Vagina (tissue), 2 donors: ENCODE results near the gene SLC39A10. TPM values are rescaled to one million over a fixed set of nuclear protein-coding genes. Genes with fewer than 3 reads are reported as not detected.

ENCODE experiments used
- DNase-seq, 2 donors: peaks; one replicate each; pipeline ENCODE4 v3.0.0-alpha.2; 2017; ENCODE audit errors: extremely low spot score in 2 of 2
- H3K27ac ChIP-seq: fragments of 200-600 bp; sonication (generic); one replicate; pipeline ENCODE4 v1.5.1; 2019
- H3K27me3 ChIP-seq: fragments of 200-600 bp; sonication (generic); one replicate; pipeline ENCODE4 v1.5.1; 2019
- H3K36me3 ChIP-seq, 2 donors: fragments of 200-600 bp; sonication (generic); one replicate each; pipeline ENCODE4 v1.5.1; 2017 to 2019
- H3K4me1 ChIP-seq: fragments of 200-600 bp; sonication (generic); one replicate; pipeline ENCODE4 v1.5.1; 2019
- H3K4me3 ChIP-seq, 2 donors: fragments of 200-600 bp; sonication (generic); 1 replicate in 1 of 2; 2 replicates in 1 of 2; pipeline ENCODE4 v1.5.1; 2016 to 2019
- H3K9me3 ChIP-seq: fragments of 200-600 bp; sonication (generic); one replicate; pipeline ENCODE4 v1.5.1; 2019
- POLR2A ChIP-seq, 2 donors: fragments of 450-650 bp; IDR thresholded peaks; one replicate each; pipeline ENCODE4 v1.6.1; 2017; ENCODE audit warnings: antibody characterized with exemption in 2 of 2, mild to moderate bottlenecking in 2 of 2, moderate library complexity in 2 of 2
- POLR2AphosphoS5 ChIP-seq, 2 donors: sonication (generic); formaldehyde crosslinking; IDR thresholded peaks; one replicate each; pipeline ENCODE4 v1.9.0; 2017; ENCODE audit warnings: antibody characterized with exemption in 2 of 2, mild to moderate bottlenecking in 2 of 2, low read depth in 1 of 2; ENCODE audit not compliant: insufficient read depth in 1 of 2
- intact Hi-C: fragments of 100-400 bp; cut with DNase I; formaldehyde crosslinking; loops from one replicate; pipeline ENCODE4 v1.15.1; 2023
- total RNA-seq: library from RNA; depleted of rRNA; stranded (reverse); fragments of >200 nt; gene quantifications from one replicate; pipeline ENCODE4 v1.2.3, GENCODE V29; 2016
- TF ChIP-seq, protein P1 (sequence below), 3 experiments: fragments of 450-650 bp in 2 of 3; fragments of 200-600 bp in 1 of 3; sonication (generic) in 1 of 3; IDR thresholded peaks; one replicate each; pipeline ENCODE4 v1.5.1; 2017 to 2019; ENCODE audit warnings: antibody characterized with exemption in 3 of 3, mild to moderate bottlenecking in 2 of 3, moderate library complexity in 2 of 3

The SLC39A10 gene
- total RNA-seq, 1 donor from 2014 or later, result 10.6 TPM

DNA sequence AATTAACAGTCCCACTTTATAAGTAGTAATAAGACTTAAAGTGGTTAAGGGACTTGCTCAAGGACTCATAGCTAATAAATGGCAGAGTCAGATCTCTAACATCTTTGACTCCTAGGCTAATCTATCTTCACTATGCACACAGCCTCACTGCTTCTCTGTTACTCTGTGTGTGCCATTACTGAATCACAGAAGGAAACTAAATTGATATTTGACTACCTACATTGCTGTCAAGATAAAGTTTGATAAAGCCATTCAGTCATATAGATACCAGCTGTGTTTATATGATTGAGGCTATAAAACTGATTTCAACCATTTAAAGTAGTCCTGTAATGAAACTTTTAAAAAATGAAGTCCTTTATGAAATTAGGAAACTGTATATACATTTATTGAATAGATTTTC is 10.9 kb downstream of the SLC39A10 start:
- no peaks in the 10 kb centered on the region for H3K36me3 ChIP-seq
- H3K9me3 ChIP-seq, result no peaks in the 10 kb centered on the region
- H3K4me3 ChIP-seq, result no peak overlapping the region
- intact Hi-C loops, result no loop called here
- H3K4me1 ChIP-seq, result peaks cover 7% of the 10 kb centered on the region
- DNase-seq, result no peak
- no peak overlapping the region for H3K27ac ChIP-seq
- no peaks in the 10 kb centered on the region for H3K27me3 ChIP-seq
- TF ChIP-seq POLR2A (IDR thresholded peaks at IDR 0.05) (no peak), POLR2AphosphoS5 (IDR thresholded peaks at IDR 0.05; ENCODE audit: insufficient read depth in 1 of 2, low read depth in 1 of 2) (no peak)
- TF ChIP-seq, protein P1, sequence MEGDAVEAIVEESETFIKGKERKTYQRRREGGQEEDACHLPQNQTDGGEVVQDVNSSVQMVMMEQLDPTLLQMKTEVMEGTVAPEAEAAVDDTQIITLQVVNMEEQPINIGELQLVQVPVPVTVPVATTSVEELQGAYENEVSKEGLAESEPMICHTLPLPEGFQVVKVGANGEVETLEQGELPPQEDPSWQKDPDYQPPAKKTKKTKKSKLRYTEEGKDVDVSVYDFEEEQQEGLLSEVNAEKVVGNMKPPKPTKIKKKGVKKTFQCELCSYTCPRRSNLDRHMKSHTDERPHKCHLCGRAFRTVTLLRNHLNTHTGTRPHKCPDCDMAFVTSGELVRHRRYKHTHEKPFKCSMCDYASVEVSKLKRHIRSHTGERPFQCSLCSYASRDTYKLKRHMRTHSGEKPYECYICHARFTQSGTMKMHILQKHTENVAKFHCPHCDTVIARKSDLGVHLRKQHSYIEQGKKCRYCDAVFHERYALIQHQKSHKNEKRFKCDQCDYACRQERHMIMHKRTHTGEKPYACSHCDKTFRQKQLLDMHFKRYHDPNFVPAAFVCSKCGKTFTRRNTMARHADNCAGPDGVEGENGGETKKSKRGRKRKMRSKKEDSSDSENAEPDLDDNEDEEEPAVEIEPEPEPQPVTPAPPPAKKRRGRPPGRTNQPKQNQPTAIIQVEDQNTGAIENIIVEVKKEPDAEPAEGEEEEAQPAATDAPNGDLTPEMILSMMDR (IDR thresholded peaks at IDR 0.05), result no peak

DNA sequence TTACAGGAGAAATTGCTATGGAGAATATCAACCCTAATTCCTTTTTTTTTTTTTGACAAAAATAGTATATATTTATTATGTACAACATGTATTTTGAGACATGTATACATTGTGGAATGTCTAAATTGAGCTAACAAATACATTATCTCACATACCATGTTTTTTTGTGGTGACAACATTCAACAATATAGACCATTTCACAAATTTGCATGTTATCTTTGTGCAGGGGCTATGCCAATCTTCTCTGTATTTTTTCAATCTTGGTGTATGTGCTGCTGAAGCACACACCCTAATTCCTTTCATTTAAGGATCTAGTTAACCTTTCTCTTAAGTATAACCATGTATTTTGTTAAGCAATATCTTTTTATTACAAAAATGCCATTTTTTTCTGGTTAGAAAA is 13.2 kb downstream of the SLC39A10 start:
- Histone ChIP-seq H3K9me3 (no peaks in the 10 kb centered on the region), H3K36me3 (no peaks in the 10 kb centered on the region), H3K27ac (no peak overlapping the region), H3K27me3 (no peaks in the 10 kb centered on the region), H3K4me3 (no peak overlapping the region), H3K4me1 (peaks cover 5% of the 10 kb centered on the region)
- no peak for TF ChIP-seq POLR2A (IDR thresholded peaks at IDR 0.05)
- TF ChIP-seq, protein P1 (IDR thresholded peaks at IDR 0.05), result no peak
- no peak for TF ChIP-seq POLR2AphosphoS5 (IDR thresholded peaks at IDR 0.05; ENCODE audit: insufficient read depth in 1 of 2, low read depth in 1 of 2)
- intact Hi-C loops, result no loop called here
- no peak for DNase-seq

DNA sequence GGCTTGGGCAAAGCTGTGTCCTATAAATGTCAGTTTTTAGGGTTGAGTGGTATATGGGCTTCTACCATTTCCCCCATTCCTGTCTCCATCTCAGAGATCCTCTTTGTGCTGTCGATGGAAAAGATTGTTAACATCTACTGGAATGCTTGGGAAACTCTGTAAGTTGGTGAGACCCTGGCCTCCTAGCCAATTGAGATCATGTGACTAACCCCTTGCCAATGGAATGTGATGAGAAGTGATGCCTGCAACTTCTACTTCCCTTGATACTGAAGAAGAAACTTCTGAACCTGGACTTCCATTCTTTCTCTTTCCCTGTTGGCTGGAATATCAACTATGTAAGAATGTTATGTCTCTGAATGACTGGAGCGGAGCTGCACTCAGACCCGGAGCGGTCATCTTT is 14.5 kb downstream of the SLC39A10 start:
- DNase-seq, result no peak
- H3K9me3 ChIP-seq, result no peaks in the 10 kb centered on the region

DNA sequence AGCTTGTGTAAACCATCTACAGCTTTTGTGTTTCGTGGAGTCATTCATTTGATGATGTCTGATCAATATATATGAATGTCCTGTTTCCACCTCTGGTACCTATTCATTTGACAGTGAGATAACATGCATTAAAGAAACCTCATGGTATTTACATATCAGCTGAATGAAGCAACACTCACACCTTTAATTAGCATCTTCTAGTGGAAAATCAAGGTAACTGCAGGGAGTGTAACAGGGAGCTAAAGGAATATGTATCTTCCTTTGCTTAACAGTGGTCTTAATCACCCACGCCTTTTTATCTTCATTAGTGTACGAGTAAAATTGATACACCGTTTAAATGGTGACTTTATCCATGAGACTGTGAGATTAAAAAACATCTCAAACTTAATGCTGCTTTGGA is 15.6 kb downstream of the SLC39A10 start:
- H3K4me1 ChIP-seq, result no peaks in the 10 kb centered on the region
- no peaks in the 10 kb centered on the region for H3K27me3 ChIP-seq
- no peaks in the 10 kb centered on the region for H3K9me3 ChIP-seq
- intact Hi-C loops, result no loop called here
- H3K4me3 ChIP-seq, result no peak overlapping the region
- TF ChIP-seq POLR2A (IDR thresholded peaks at IDR 0.05) (no peak), POLR2AphosphoS5 (IDR thresholded peaks at IDR 0.05; ENCODE audit: insufficient read depth in 1 of 2, low read depth in 1 of 2) (no peak)
- TF ChIP-seq, protein P1 (IDR thresholded peaks at IDR 0.05), result no peak
- no peak for DNase-seq
- no peak overlapping the region for H3K27ac ChIP-seq
- H3K36me3 ChIP-seq, result no peaks in the 10 kb centered on the region

More for the DNA sequence above, 14.5 kb downstream of the SLC39A10 start:
- H3K27me3 ChIP-seq, result no peaks in the 10 kb centered on the region
- no peak overlapping the region for H3K4me3 ChIP-seq
- intact Hi-C loops, result no loop called here
- no peak overlapping the region for H3K27ac ChIP-seq
- H3K36me3 ChIP-seq, result no peaks in the 10 kb centered on the region
- no peak for TF ChIP-seq POLR2AphosphoS5 (IDR thresholded peaks at IDR 0.05; ENCODE audit: insufficient read depth in 1 of 2, low read depth in 1 of 2)
- TF ChIP-seq, protein P1 (IDR thresholded peaks at IDR 0.05), result no peak
- TF ChIP-seq POLR2A (IDR thresholded peaks at IDR 0.05), result no peak
- H3K4me1 ChIP-seq, result peaks cover 2% of the 10 kb centered on the region

DNA sequence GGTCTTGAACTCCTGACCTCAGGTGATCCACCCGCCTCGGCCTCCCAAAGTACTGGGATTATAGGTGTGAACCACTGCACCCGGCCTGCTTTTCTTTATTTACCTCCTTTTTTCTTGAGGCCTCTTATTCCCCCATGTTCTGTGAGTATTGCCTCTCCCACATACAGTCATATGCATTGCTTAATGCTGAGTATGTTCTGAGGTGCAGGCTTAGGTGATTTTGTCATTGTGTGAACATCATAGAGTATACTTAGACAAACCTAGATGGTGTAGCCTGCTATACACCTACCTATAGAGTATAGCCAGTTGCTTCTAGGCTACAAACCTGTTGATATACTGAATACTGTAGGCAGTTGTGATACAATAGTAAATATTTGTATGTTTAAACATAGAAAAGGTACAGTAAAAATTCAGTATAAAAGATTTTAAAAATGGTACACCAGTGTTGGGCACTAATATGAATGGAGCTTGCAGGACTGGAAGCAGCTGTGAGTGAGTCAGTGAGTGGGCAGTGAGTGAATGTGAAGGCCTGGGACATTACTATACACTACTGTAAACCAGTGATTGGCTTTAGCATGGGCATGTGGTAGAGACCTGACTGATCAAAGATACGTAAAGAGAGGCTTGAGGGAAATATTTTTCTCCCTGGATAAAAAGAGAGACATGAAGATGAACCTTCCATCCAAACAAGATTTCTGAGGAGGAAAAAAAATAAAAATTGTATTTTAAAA is 17.6 kb downstream of the SLC39A10 start:
- TF ChIP-seq POLR2AphosphoS5 (IDR thresholded peaks at IDR 0.05; ENCODE audit: insufficient read depth in 1 of 2, low read depth in 1 of 2) (no peak), POLR2A (IDR thresholded peaks at IDR 0.05) (no peak)
- TF ChIP-seq, protein P1 (IDR thresholded peaks at IDR 0.05), result no peak
- Histone ChIP-seq H3K4me1 (no peaks in the 10 kb centered on the region), H3K9me3 (no peaks in the 10 kb centered on the region), H3K27me3 (no peaks in the 10 kb centered on the region), H3K27ac (no peak overlapping the region), H3K36me3 (no peaks in the 10 kb centered on the region), H3K4me3 (no peak overlapping the region)
- DNase-seq, result no peak
- intact Hi-C loops, result no loop called here
